HFFc6 (cell line): ENCODE results near the gene DPT. TPM values are rescaled to one million over a fixed set of nuclear protein-coding genes. Genes with fewer than 3 reads are reported as not detected.

ENCODE experiments used
- DNase-seq: peaks from one replicate; pipeline ENCODE4 v3.0.0-alpha.2; 2018
- H3K27ac Mint-ChIP-seq: 2 replicates; pipeline ENCODE4 v1.8.0; 2020; ENCODE audit warnings: mild to moderate bottlenecking, mixed read lengths
- H3K27me3 Mint-ChIP-seq: 2 replicates; pipeline ENCODE4 v1.8.0; 2021; ENCODE audit warnings: mild to moderate bottlenecking, moderate library complexity, mixed read lengths; ENCODE audit not compliant: insufficient read depth
- H3K36me3 Mint-ChIP-seq: 2 replicates; pipeline ENCODE4 v1.8.0; 2021; ENCODE audit warnings: low read depth, mixed read lengths
- H3K4me1 Mint-ChIP-seq: 2 replicates; pipeline ENCODE4 v1.8.0; 2020; ENCODE audit warnings: low read depth, mixed read lengths
- H3K4me3 Mint-ChIP-seq: 2 replicates; pipeline ENCODE4 v1.8.0; 2020; ENCODE audit warnings: mild to moderate bottlenecking, moderate library complexity, mixed read lengths
- H3K9me3 Mint-ChIP-seq: 2 replicates; pipeline ENCODE4 v1.8.0; 2020; ENCODE audit warnings: mild to moderate bottlenecking, mixed read lengths
- total RNA-seq, 6 experiments: library from RNA; stranded (reverse); fragmentation: NEBNext Ultra II Directional; extraction: Animal tissue kit (Norgen Biotek cat#: 25700); gene quantifications; 2 replicates in 1 of 6; 3 replicates in 5 of 6; pipeline ENCODE4 v1.2.3, GENCODE V29; 2021
- TF ChIP-seq, protein P1 (sequence below): fragments of 200-600 bp; sonication (generic); IDR thresholded peaks from 2 replicates; pipeline ENCODE4 v1.5.0; 2021; ENCODE audit warnings: antibody characterized with exemption, mild to moderate bottlenecking

Gene DPT
- total RNA-seq, 6 experiments from 2014 or later: not detected

DNA sequence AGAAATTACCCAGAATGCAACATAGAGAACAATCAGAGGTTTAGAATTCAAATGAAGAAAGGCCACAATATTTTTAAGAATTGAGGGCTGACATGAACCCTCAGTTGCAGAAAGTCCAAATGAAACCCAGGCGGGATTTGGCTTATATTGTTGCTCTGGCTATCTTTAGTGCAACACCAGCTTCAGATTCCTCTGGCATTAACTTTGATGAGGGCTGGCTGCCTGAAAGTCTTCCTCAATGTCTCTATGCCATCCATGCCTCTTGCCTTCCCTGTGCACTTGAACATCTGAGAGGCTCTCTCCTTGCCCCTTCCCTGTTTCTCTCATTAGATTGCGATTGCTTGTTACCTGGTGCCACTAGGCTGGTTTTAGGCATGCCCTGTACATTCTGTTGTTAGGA is 31.2 kb upstream of the DPT start:
- Mint-ChIP-seq H3K36me3 (no peaks in the 10 kb centered on the region), H3K9me3 (no peaks in the 10 kb centered on the region; the same call in 1 of the 2 replicates), H3K27me3 (peaks cover 1% of the 10 kb centered on the region; the same call in 1 of the 2 replicates), H3K4me1 (no peaks in the 10 kb centered on the region), H3K4me3 (no peak overlapping the region), H3K27ac (no peak overlapping the region)
- TF ChIP-seq, protein P1, sequence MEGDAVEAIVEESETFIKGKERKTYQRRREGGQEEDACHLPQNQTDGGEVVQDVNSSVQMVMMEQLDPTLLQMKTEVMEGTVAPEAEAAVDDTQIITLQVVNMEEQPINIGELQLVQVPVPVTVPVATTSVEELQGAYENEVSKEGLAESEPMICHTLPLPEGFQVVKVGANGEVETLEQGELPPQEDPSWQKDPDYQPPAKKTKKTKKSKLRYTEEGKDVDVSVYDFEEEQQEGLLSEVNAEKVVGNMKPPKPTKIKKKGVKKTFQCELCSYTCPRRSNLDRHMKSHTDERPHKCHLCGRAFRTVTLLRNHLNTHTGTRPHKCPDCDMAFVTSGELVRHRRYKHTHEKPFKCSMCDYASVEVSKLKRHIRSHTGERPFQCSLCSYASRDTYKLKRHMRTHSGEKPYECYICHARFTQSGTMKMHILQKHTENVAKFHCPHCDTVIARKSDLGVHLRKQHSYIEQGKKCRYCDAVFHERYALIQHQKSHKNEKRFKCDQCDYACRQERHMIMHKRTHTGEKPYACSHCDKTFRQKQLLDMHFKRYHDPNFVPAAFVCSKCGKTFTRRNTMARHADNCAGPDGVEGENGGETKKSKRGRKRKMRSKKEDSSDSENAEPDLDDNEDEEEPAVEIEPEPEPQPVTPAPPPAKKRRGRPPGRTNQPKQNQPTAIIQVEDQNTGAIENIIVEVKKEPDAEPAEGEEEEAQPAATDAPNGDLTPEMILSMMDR: no peak
- no peak for DNase-seq

DNA sequence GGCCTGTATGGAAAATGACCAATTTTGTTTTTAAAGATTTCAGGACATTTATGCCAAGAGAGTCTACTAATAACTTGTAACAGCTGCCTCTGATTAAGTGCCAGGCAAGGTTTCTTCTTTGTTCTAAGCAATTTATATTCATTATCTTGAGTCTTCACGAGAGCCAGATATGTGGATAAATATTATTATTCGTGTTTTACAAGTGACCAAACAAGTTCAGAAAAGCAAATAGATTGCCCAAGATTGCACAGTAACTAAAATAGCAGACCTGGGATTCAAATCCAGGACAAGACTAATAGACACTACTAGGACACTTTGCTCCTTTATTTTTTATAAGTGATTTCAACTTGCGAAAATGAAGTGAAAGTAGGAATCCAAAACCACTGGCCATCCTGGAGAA is 30.1 kb upstream of the DPT start:
- Mint-ChIP-seq H3K4me3 (no peak overlapping the region), H3K9me3 (no peaks in the 10 kb centered on the region; the same call in none of the 2 replicates), H3K27me3 (peaks cover 1% of the 10 kb centered on the region; the same call in 1 of the 2 replicates), H3K27ac (no peak overlapping the region), H3K4me1 (no peaks in the 10 kb centered on the region), H3K36me3 (no peaks in the 10 kb centered on the region)
- TF ChIP-seq, protein P1: no peak
- no peak for DNase-seq

DNA sequence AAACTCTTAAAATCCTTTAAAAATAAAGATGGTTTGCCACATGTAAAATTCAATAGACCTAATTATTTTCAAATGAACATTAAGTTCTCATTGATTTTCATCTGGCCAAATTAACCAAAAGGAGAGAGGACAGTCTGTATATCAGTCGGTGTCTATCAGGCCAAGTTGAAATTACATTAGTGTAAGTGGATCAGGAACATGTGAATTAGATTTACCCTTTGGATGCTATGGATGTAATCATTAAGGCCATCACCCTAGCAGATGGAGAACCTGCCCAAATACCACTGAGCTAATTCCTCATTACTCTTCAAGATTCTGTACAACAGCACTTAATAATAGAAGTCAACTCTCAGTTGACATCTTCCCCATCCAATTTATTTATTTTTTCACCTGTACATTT is 29.5 kb upstream of the DPT start:
- Mint-ChIP-seq H3K4me3 (no peak overlapping the region), H3K27me3 (peaks cover 1% of the 10 kb centered on the region; the same call in 1 of the 2 replicates), H3K9me3 (no peaks in the 10 kb centered on the region; the same call in none of the 2 replicates), H3K36me3 (no peaks in the 10 kb centered on the region), H3K4me1 (no peaks in the 10 kb centered on the region), H3K27ac (no peak overlapping the region)
- DNase-seq: no peak
- TF ChIP-seq, protein P1: no peak

DNA sequence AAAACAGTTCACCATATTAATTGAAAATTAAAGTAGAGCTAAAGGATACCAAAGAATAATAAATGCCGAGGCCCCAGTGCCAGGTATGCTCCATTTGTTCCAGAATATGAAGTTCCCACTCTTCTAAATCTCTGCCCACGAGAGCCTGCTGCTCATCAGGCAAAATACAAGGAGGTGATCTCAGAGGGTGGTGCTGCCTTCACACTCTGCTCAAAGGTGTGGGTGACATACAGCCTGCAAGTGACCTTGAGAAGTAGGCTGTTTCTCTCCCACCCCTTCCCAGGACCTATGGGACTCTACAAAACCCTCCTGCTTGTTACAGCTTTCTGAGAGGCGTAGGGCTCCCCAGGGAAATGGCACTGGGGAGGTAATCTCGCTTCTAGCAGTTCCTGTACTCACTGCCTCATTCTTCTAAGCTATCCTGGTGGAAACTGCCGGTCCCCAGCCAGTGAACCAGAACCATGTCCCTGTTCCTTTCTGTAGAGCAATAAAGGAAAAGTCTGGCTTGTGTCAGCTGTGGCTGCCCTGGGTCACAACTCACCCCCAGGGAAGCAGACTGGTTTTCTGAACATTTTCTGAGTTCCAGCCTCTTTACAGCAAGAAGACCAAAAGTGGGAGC is 26.9 kb upstream of the DPT start:
- TF ChIP-seq, protein P1: no peak

DNA sequence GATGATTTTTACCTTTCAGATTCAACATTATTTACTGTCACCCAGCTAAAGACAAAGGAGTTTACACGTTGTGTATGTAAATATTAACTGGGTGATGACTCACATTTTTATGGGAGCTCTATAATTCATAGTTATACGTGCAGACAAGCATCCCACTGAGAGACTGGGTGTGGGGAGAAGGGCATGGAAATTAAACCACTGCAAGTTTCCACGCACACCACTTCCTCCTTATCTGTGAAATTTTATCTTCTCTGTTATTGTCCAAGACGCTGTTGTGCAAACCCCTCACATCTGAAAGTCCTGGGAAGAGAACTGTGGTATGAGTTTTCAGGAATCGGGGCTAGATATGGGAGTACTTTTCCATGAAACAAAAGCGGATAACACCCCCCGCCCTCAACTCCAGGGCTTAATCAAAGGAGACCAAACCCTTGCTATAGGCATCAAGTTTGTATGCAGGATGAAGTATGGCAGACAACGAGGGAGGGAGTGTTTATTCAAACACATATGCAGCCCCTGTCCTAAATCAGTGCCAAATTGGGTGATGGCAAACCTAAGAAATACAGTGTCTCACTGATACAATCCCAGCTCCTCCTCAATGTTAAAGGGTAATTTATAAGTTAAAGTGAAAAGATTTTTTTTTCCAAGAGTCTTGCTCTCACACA is 23.3 kb upstream of the DPT start:
- no peak overlapping the region for H3K27ac Mint-ChIP-seq

More for the DNA sequence above, 26.9 kb upstream of the DPT start:
- Mint-ChIP-seq H3K27ac (no peak overlapping the region), H3K36me3 (no peaks in the 10 kb centered on the region), H3K9me3 (peaks cover 4% of the 10 kb centered on the region), H3K4me3 (no peak overlapping the region), H3K27me3 (peaks cover 3% of the 10 kb centered on the region; the same call in 1 of the 2 replicates), H3K4me1 (no peaks in the 10 kb centered on the region)
- DNase-seq: no peak

More for the DNA sequence above, 23.3 kb upstream of the DPT start:
- no peaks in the 10 kb centered on the region for H3K4me1 Mint-ChIP-seq
- TF ChIP-seq, protein P1: no peak
- no peak for DNase-seq
- no peak overlapping the region for H3K4me3 Mint-ChIP-seq
- peaks cover 4% of the 10 kb centered on the region for H3K9me3 Mint-ChIP-seq
- H3K27me3 Mint-ChIP-seq: peaks cover 3% of the 10 kb centered on the region; the same call in 1 of the 2 replicates
- H3K36me3 Mint-ChIP-seq: no peaks in the 10 kb centered on the region
